Stimulated activated CD8-positive, alpha-beta memory T cell treated with anti-CD3 and anti-CD28 coated beads, Interleukin-15, amount 100 ng/mL, for 4 hours (primary cell): Measurements from ENCODE around the gene NR2C1.
"Not testable (repeated sequence)": the region's sequence is repeated elsewhere in the genome, so short reads cannot be mapped to it uniquely, and the experiment has no call there.

Experiments
- DNase-seq, 2 donors: peaks; one replicate each; pipeline ENCODE4 v3.0.0-alpha.2; 2020; ENCODE audit warnings: low read depth in 2 of 2

Gene NR2C1

GRCh38 chr12:95002754-95003153, 70.7 kb downstream of the NR2C1 start:
- DNase-seq: no peak

DNA sequence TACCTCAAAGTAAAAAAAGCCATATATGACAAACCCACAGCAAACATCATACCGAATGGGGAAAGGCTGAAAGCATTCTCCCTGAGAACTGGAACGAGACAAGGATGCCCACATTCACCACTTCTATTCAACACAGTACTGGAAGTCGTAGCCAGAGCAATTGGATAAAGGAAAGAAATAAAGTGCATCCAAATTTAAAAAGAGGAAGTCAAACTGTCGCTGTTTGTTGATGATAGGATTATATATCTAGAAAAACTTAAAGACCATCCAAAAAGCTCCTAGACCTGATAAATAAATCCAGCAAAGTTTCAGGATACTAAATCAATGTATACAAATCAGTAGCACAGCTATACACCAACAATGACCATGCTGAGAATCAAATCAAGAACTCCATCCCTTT, 75.1 kb downstream of the NR2C1 start:
- no peak for DNase-seq

DNA sequence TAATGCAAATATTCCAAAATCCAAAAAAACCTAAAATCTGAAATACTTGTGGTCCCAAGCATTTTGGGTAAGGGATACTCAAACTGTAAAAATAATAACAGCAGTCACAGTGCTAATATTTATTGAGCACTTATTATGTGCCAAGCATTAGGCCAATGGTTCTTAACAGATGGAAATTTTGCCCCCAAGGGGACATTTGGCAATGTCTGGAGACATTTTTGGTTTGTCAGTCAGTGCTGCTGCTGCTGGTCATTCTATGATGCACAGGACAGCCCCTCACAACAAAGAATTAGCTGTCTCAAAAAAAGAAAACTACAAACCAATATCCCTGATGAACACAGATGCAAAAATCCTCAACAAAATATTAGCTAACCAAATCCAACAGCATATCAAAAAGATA, 75.7 kb downstream of the NR2C1 start:
- no peak for DNase-seq

GRCh38 chr12:94997061-94997460, 76.4 kb downstream of the NR2C1 start:
- no peak for DNase-seq

DNA sequence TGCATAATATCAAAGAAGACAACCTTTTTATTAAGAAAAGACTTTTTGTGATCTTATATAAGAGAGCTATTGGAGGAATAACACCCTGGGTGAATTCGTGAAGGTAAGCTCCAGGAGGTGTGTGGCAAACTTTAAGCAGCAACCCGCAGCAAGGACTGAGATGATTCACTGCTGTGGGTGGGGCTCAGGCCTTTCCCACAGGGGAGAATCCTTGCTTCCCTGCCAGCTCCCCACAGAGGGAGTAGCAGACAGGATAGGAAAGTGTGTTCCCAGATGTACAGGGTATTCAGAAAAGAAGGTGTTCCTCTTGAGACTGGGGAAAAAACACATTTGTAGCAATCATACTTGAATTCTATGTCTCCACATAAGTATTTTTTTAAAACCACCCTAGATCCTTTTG, 79.1 kb downstream of the NR2C1 start:
- no peak for DNase-seq

- not testable (repeated sequence) for DNase-seq
Observed at GRCh38 chr12:94993855-94994254, 79.6 kb downstream of the NR2C1 start.

DNA sequence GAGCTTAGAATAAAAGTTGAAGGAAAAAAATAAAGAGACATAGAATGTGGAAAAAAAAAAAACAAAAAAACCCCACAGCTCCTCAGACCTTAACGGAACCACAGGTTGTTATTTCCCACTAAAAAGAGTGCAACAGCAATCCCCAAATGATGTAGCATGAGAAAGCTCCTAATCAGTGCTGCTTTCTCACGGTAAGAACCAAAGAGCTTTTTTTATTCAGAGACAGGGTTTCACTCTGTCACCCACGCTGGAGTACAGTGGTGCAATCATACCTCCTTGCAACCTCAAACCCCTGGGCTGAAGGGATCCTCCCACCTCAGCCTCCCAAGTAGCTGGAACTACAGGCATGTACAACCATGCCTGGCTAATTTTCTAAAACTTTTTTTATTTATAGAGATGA, 83.2 kb downstream of the NR2C1 start:
- DNase-seq: no peak

GRCh38 chr12:94988471-94988870, 84.9 kb downstream of the NR2C1 start:
- no peak for DNase-seq

- DNase-seq: no peak
Observed at GRCh38 chr12:94987801-94988200, 85.6 kb downstream of the NR2C1 start.

GRCh38 chr12:94987076-94987669, 86.2 kb downstream of the NR2C1 start:
- DNase-seq: no peak

DNA sequence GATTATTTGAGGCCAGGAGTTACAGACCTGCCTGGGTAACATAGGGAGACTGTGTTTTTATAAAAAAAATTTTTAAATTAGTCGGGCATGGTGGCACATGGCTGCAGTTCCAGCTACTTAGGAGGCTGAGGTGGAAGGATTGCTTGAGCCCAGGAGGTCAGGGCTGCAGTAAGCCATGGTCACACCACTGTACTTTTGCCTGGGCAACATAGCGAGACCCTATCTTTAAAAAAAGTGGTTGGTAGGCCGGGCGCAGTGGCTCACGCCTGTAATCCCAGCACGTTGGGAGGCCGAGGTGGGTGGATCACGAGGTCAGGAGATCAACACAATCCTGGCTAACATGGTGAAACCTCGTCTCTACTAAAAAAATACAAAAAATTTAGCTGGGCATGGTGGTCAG, 88.3 kb downstream of the NR2C1 start:
- not testable (repeated sequence) for DNase-seq

DNA sequence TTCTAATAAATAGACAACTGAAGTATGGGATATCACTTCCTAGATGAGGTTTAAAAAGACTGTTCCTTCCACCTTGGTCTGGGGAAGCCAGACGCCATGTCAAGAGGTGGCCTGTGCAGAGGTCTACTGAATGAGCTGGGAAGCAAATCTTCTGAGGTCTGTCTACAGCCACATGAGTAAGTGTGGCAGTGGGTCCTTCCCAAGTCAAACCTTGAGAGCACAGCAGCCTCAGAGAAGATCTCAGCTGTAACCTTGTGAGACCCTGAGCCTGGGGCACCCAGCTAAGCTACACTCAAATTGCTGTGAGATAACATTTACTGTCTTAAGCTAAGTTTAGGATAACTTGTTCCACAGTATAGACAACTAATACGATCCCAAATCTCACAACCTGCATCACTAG, 90.1 kb downstream of the NR2C1 start:
- no peak for DNase-seq

DNA sequence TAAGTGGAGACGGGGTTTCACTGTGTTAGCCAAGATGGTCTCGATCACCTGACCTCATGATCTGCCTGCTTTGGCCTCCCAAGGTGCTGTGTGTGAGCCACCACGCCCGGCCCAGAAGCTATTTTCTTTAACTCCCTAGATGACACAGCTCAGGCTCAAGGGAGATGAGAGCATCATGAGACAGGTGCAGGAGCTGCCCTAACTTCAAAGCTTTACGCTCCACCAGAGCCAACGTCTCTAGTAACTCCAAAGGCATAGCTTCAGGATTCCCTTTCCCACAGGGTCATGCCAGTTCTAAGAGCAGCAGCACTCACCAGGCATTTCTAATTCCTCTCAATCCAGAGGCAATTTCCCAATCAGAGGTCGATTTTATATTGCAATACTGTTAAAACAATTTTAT, 91.0 kb downstream of the NR2C1 start:
- no peak for DNase-seq

- no peak for DNase-seq
Observed at GRCh38 chr12:94980577-94980976, 92.8 kb downstream of the NR2C1 start.

- no peak for DNase-seq
Observed at GRCh38 chr12:94979941-94980340, 93.5 kb downstream of the NR2C1 start.

DNA sequence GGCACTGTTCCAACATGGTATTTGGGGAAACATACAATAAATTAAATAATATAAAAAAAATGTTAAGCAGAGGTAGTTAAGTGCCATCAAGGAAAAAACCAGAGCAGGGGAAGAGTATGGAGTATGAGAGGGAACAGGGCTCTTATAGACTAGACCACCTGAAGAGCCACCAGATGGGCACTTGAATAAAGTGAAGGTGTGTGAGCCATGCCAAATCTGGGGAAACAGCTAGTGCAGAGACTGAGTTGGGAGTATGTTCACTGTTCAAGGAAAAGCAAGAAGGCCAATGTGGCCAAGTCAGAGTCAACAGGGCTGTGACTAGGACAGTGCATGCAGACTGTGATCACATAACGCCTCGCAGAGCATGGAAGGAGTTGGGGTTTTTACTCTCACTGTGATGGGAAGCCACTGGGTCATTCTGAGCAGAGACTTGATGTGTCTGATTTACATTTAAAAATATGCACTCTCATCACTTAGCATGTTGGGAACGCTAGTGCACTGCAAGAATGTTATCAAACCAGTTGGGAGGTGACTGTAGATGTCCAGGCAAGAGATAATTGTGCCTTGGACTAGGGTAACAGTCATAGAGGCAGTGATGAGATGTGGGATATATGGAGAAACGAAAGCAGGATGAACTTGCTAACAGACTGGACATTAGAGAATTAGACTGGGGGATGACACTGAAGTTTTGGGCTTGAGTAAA, 95.5 kb downstream of the NR2C1 start:
- no peak for DNase-seq

- DNase-seq: no peak
Observed at GRCh38 chr12:94973221-94973620, 100.2 kb downstream of the NR2C1 start.

DNA sequence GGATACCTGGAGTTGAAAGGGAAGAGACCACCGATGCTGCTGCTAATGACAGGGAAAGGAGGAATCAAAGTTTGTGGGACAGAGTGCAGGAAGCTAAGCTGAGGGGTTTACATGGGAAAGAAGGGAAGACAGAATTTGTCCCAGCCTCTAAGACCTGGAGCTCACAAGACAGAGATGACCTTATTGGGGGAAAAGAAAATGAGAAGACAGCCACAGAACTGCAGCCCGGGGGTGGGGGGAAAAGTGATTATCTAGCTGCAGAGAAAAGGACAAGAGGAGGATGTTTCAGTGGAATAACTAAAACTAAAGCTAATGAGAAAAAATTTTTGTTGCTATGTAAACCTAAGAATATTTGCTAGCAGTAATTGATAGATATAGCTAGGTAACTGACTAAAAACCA, 100.6 kb downstream of the NR2C1 start:
- no peak for DNase-seq

DNA sequence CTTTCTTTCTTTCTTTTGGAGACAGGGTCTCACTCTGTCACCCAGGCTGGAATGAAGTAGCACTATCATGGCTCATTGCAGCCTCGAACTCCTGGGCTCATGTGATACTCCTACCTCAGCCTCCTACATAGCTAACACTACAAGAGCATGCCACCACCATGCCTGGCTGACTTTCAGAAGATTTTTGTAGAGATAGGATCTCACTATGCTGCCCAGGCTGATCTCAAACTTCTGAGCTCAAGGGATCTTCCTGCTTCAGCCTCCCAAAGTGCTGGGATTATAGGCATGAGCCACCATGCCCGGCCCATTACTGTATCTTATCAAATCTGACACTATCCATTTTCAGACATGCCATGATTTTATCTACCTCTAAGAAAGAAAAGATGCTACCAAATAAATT, 101.5 kb downstream of the NR2C1 start:
- DNase-seq: no peak

DNA sequence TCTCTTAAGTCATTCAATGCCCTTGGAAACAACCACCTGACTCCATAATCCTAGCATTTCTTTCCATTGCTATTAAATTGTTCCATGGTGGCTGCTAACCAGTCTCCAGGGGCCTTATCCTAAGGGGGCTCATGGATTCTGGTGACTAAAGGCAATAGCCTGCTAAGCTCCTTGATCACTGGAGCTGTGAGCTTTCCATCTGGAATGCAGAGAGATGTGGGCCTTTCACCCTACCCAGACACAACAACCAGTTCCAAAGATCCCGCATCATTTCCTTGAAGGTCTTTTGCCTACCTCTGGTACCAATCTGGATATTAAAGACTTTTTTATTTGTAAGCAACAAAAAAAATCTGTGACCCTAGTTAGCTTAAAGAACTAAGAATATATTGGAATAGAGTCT, 102.9 kb downstream of the NR2C1 start:
- DNase-seq: no peak
